NCI-H2196 (cell line): ENCODE measurements around the gene NR4A1.

Experiments
- DNase-seq: peaks from one replicate; lab custom pipeline; 2025; ENCODE audit not compliant: unreplicated experiment; lab: John Stamatoyannopoulos, UW

The NR4A1 gene

GRCh38 chr12:52050758-52051541 is at the start of gene NR4A1:
Gene NR4A1 (plus strand): TSS chr12:52051442. CDS start chr12:52054329, 2,887 bp downstream.
- DNase-seq: peak; percentile 96

DNA sequence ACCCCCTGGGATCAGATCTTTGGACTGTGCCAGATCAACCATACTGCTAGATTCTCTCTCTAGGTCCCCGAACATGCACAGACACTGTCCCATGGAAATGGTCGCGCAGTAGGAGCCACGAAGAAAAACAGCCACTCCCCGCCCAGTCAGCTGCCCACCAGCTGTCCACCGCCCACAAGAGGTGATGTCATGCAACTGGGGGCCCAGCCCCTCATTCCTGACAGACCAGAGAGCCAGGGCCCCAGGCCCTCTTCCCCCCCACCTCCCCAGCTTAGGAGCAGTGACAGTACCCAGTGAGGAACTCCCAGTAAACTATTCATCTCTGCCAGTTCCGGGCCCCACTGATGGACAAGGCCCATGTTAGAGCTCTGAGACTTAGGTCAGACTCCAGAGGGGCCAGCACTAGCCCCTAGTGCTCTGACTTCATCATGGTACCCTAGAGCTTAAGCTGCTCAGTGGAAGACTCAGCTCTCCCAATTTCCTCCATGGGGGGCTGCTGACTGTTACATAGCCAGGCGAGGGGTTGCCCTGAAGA is 48.2 kb upstream of the NR4A1 start:
- no peak for DNase-seq

DNA sequence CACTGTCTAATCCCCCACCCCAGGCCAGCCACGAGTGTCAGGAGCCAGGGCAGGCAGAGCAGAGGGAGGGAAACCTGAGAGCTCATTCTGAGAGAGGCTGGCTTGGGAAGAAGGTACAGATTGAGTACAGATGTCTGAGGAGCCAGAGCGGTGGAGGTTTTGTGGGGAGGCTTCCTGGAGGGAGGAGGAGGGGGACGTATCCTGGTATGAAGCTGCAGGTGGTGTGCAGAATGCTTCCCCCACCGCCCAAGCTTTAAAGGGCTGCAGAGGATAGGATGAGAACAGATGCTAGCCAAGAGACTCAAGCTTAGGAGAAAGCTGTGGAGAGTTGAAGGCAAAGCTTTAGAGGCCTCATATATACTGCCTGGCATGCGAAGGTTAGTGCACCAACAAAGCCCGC is 47.7 kb upstream of the NR4A1 start:
- no peak for DNase-seq

- DNase-seq: peak; percentile 68
Observed at GRCh38 chr12:52004042-52004648, 47.1 kb upstream of the NR4A1 start.

DNA sequence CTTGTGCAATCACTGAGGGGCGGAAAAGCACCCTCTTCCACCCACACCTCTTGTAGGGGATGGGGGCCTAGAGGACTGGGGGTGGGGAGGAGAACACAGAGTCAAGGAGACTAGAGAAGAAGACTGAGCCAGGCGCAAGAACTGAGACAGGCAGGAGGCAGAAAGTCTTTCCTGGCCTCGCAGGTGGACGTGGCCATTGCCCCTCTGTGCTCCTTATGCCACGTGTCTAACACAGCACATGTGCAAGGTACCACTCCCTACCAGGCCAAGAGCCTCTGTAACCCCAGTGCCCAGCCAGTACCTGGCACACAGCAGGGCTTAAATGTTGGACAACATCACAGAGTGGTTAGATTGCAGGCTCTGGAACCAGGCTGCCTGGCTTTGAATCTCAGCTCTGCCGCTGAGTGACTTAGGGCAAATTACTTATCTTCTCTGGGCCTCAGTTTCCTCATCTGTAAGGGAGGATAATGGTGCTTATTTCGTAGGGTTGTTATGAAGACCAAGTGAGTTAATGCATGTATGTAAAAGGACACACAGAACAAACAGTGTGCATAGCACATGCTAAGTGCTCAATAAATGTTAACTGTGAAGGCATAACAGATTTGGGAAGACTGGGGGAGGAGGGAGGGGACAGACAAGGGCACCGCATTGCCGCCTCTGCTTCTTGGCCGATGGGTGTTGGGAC is 45.9 kb upstream of the NR4A1 start:
- DNase-seq: no peak

DNA sequence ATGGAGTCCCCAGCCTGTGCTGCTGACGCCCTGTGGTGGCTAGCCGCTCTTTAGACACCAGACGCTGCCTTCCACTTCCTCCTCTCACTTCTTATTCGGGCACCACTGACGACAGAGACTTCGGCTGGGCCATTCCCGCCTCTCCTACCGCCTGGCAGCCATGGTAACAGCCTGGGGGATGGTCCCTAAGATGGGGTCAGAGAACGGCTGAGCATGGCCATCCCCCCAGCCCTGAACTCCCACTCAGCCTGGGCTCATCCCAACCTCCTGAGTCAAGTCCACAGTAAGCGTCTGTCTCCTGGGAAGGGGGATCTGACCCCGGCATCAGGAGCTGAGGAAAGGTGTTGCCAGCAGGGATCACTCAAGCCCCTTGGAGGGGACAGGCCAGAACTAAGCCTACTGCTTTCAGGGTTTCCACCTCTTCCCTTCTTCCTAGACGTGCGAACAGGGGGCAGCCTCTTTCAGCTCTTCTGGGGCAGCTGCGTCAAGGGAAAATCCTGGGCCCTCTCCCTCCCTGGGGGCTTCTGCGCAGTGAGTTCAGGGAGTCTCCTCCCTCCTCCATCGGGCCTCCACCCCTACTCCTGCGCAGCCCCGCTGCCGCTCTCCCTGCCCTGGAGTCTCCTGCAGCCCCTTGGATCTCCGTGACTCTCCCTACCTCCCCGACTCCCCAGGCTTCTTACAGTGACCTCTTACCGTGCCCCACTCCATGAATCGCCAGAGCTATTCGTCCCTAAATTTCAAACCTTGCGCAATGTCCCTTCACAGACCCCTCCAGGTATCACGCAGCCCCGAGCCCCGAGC is 45.1 kb upstream of the NR4A1 start:
- no peak for DNase-seq

DNA sequence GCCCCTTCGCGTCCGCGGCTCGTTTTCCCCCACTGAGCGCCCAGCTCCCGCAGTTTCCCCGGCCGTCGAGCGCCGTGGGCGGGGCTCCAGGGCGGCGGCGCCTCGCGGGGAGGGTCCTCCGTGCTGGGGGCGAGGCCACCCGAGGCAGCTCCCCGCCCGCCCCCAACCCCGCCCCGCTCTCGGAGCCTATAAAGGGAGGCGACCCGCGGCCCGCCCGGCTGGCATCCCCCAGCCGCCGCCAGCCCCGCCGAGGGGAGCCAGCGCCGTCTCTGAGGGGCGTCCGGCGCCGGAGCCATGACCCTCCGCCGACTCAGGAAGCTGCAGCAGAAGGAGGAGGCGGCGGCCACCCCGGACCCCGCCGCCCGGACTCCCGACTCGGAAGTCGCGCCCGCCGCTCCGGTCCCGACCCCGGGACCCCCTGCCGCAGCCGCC is 44.5 kb upstream of the NR4A1 start, which contains the start of gene TAMALIN:
Gene TAMALIN (plus strand): TSS at position 221 of the 432 bp plus-strand sequence. CDS start 74 bp downstream, at position 295.
- DNase-seq: peak; percentile 35

GRCh38 chr12:52007158-52007921 is 43.9 kb upstream of the NR4A1 start:
- no peak for DNase-seq

- no peak for DNase-seq
Observed at GRCh38 chr12:52007982-52008510, 43.2 kb upstream of the NR4A1 start.

DNA sequence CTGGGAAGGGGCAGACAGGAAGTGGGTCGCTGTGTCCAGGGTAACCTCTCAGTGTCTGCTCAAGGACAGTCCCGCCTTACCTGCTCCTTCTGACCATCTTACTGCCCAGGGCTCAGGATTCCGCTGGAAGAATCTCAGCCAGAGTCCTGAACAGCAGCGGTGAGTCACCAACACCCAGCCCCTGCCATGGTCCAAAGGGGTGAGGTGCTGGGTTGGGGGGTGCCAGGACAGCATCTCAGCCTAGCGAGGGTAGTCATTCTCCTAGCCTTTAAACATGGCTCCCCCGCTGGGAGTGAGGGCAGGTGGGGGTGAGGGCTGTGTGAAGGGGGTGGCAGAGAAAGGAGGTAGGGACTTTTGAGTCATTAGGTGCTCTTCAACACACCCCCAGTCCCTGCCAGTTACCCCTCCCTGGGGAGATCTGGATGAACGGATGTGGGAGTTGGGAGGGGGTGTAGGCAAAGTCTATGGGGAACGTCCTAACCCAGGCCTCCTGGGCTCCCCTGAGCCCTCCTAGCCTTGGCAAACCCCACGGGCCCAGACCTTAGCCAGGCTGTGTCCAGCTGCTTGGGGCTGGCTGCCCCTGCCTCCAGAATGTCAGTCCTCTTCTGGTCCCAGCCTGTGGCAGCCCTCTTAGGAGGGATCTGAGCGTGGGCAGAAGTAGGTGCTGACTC is 42.0 kb upstream of the NR4A1 start:
- no peak for DNase-seq

DNA sequence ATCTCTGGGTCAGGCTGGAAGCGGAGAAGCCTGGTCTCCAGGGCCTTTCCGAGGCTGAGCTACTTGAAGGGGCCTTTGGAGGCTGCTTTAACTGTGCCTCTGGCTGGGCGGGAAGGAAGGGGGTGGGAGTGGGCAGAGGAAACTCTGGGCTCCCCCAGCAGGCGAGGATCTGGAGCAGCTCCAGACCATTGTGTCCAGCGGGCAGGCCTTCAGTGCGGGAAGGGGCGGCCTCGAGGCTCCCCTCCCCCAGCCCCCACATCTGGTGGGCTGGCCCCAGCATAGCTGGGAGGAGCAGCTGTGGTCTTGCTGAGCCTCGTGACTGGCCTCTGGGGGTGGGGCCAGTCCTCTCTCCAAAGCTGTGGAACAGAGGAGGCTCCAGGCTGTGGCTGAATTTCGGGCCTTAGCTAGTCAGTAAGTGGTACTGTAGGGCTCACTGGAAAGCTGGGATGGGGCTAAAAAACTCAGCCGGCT is 41.1 kb upstream of the NR4A1 start:
- no peak for DNase-seq

DNA sequence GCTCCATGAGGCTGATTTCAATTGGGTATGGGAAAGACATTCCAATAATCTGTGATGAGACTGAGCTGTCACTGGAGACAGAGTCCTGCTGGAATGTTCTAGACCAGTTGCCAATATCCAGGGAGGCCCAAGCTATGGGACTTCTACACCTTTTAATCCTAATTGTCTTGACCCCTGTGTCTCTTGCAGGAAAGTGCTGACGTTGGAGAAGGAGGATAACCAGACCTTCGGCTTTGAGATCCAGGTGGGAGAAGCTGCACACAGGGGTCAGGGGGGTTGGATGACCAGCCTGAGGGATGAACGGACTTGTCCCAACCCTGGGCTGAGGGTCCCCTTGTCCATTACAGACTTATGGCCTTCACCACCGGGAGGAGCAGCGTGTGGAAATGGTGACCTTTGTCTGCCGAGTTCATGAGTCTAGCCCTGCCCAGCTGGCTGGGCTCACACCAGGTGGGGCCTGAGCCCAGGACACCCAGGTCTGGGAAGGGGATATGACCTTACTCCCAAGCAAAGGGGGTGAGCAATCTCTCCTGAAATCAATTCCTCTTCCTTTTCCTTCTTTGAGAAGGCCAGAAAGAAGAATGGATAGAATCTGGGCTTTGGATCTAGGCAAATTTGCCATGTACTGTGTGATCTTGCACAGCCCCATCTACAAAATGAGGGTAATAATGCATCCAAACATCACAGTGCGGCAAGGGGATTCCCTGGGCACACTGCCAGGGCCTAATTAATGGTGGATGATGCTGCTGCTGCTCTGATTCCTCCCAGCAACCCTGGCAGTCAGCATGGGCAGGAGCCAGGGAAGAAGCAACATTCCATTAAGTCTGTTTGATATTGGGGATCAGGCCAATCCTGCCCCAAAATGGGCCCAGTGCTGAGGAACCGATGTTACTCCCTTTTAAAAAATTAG is 40.3 kb upstream of the NR4A1 start:
- no peak for DNase-seq

GRCh38 chr12:52011602-52012214 is 39.5 kb upstream of the NR4A1 start:
- no peak for DNase-seq

GRCh38 chr12:52013626-52014310 is 37.5 kb upstream of the NR4A1 start:
- DNase-seq: no peak

DNA sequence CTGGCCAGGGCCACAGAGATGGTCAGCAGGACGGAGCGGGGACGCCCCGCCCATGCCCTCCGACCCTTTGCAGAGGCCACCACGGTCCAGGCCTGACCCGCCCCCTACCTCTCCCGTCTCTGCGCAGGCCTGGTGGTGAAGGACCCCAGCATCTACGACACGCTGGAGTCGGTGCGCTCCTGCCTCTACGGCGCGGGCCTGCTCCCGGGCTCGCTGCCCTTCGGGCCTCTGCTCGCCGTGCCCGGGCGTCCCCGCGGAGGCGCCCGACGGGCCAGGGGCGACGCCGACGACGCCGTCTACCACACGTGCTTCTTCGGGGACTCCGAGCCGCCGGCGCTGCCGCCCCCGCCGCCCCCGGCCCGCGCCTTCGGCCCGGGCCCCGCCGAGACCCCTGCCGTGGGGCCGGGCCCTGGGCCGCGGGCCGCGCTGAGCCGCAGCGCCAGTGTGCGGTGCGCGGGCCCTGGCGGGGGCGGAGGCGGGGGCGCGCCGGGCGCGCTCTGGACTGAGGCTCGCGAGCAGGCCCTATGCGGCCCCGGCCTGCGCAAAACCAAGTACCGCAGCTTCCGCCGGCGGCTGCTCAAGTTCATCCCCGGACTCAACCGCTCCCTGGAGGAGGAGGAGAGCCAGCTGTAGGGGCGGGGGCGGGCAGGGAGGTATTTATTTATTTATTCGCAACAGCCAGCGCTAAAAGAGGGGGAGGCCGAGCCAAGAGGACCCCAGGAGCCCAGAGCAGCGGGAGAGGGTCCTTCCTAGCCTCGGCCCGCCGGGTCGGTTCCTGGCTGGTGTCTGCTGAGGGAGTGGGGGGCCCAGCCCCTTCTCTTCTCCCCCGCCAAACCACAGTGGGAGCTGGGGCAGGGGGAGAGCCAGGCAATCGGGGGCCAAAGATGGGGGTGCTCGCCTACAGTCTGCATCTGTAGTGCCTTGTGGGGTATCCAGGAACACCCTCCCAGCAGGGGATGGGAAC is 36.4 kb upstream of the NR4A1 start:
- DNase-seq: no peak

GRCh38 chr12:52015532-52016041 is 35.7 kb upstream of the NR4A1 start:
- DNase-seq: no peak
